HEK293 (cell line): ENCODE measurements around the gene C2.

Source experiments
- CTCF ChIA-PET: fragments of 350-600 bp; formaldehyde crosslinking; extraction: SDS; loops from one replicate; lab custom pipeline; 2021; ENCODE audit warnings: antibody characterized with exemption; lab: Yijun Ruan, JAX
- POLR2A ChIA-PET: fragments of 300-600 bp; formaldehyde crosslinking; extraction: SDS; loops from one replicate; lab custom pipeline; 2020; ENCODE audit warnings: antibody characterized with exemption, inconsistent platforms; lab: Yijun Ruan, JAX
- H3K27ac ChIP-seq: fragments of 200-500 bp; sonication (Bioruptor generic); 2 replicates; pipeline ENCODE4 v1.5.1; 2014; ENCODE audit warnings: low read depth, low read length, control low read depth, inconsistent platforms; ENCODE audit errors: extremely low read depth
- H3K36me3 ChIP-seq, 2 experiments: fragments of 200-500 bp in 1 of 2; sonication (Bioruptor generic) in 1 of 2; 1 replicate in 1 of 2; 2 replicates in 1 of 2; pipeline ENCODE4 v1.5.1; 2014 to 2017; ENCODE audit warnings: inconsistent platforms in 2 of 2, low read length in 2 of 2; ENCODE audit not compliant: control insufficient read depth in 2 of 2, insufficient read depth in 1 of 2
- H3K4me1 ChIP-seq: fragments of 200-500 bp; sonication (Bioruptor generic); 2 replicates; pipeline ENCODE4 v1.5.1; 2014; ENCODE audit warnings: mild to moderate bottlenecking, low read length, inconsistent platforms; ENCODE audit not compliant: control insufficient read depth, insufficient read depth
- H3K4me3 ChIP-seq: 2 replicates; pipeline ENCODE4 v1.5.1; 2011; ENCODE audit warnings: low read depth, mild to moderate bottlenecking, control low read depth, low read length, moderate library complexity
- H3K9me3 ChIP-seq: fragments of 200-500 bp; sonication (Bioruptor generic); 2 replicates; pipeline ENCODE4 v1.5.1; 2014; ENCODE audit warnings: low read depth, low read length, inconsistent platforms; ENCODE audit not compliant: control insufficient read depth, insufficient read depth
- EGR2 ChIP-seq: fragments of 450-650 bp; formaldehyde crosslinking; IDR thresholded peaks from 2 replicates; pipeline ENCODE4 v1.5.1; 2016; ENCODE audit warnings: low read depth, missing biosample characterization, missing genetic modification characterization
- HOXD13 ChIP-seq: sonication (generic); formaldehyde crosslinking; IDR thresholded peaks from 2 replicates; pipeline ENCODE4 v1.8.0; 2022; ENCODE audit warnings: missing genetic modification reagents, borderline replicate concordance
- IKZF3 ChIP-seq: fragments of 450-650 bp; IDR thresholded peaks from 2 replicates; pipeline ENCODE4 v1.5.0; 2018; ENCODE audit warnings: missing biosample characterization, mild to moderate bottlenecking, missing genetic modification characterization, moderate library complexity
- MYNN ChIP-seq: fragments of 450-650 bp; formaldehyde crosslinking; IDR thresholded peaks from 2 replicates; pipeline ENCODE4 v1.5.1; 2016; ENCODE audit warnings: missing biosample characterization, missing genetic modification characterization, borderline replicate concordance
- TRIM28 ChIP-seq: IDR thresholded peaks from 2 replicates; pipeline ENCODE4 v1.6.1; 2011; ENCODE audit warnings: low read length, control low read depth, borderline replicate concordance
- ZNF146 ChIP-seq: fragments of 450-650 bp; formaldehyde crosslinking; IDR thresholded peaks from 2 replicates; pipeline ENCODE4 v1.5.1; 2016; ENCODE audit warnings: missing biosample characterization, missing genetic modification characterization
- ZNF16 ChIP-seq: fragments of 450-650 bp; formaldehyde crosslinking; IDR thresholded peaks from 2 replicates; pipeline ENCODE4 v1.5.1; 2016; ENCODE audit warnings: low read depth, missing biosample characterization, missing genetic modification characterization
- ZNF274 ChIP-seq, 2 experiments: fragments of 200-500 bp in 1 of 2; fragments of 450-650 bp in 1 of 2; sonication (Bioruptor generic) in 1 of 2; formaldehyde crosslinking in 1 of 2; IDR thresholded peaks; 2 replicates each; pipeline versions ENCODE4 v1.5.1 to v1.6.1; 2014 to 2016; ENCODE audit warnings: borderline replicate concordance in 1 of 2, inconsistent platforms in 1 of 2, low read length in 1 of 2, missing biosample characterization in 1 of 2, missing genetic modification characterization in 1 of 2
- ZNF433 ChIP-seq: fragments of 450-650 bp; formaldehyde crosslinking; IDR thresholded peaks from 2 replicates; pipeline ENCODE4 v1.5.1; 2016; ENCODE audit warnings: missing biosample characterization, missing genetic modification characterization, low read depth
- ZNF596 ChIP-seq: fragments of 450-650 bp; IDR thresholded peaks from 2 replicates; pipeline ENCODE4 v1.5.0; 2018; ENCODE audit warnings: missing biosample characterization, mild to moderate bottlenecking, missing genetic modification characterization, moderate library complexity
- ZNF658 ChIP-seq: fragments of 450-650 bp; formaldehyde crosslinking; IDR thresholded peaks from 2 replicates; pipeline ENCODE4; 2016; ENCODE audit warnings: missing biosample characterization, missing genetic modification characterization
- ZNF747 ChIP-seq: fragments of 450-650 bp; formaldehyde crosslinking; IDR thresholded peaks from 2 replicates; pipeline ENCODE4 v1.5.1; 2016; ENCODE audit warnings: missing biosample characterization, missing genetic modification characterization
- ZNF791 ChIP-seq: fragments of 450-650 bp; formaldehyde crosslinking; IDR thresholded peaks from 2 replicates; pipeline ENCODE4 v1.5.1; 2016; ENCODE audit warnings: missing biosample characterization, missing genetic modification characterization
- TF ChIP-seq, protein P1 (sequence below): fragments of 450-650 bp; IDR thresholded peaks from 2 replicates; pipeline ENCODE4 v1.5.1; 2018; ENCODE audit warnings: missing biosample characterization, missing genetic modification characterization
- TF ChIP-seq, protein P2 (sequence below): fragments of 450-650 bp; formaldehyde crosslinking; IDR thresholded peaks from 2 replicates; pipeline ENCODE4 v1.5.1; 2016; ENCODE audit warnings: missing biosample characterization, missing genetic modification characterization
- TF ChIP-seq, protein P3 (sequence below): fragments of 450-650 bp; formaldehyde crosslinking; IDR thresholded peaks from 2 replicates; pipeline ENCODE4 v1.5.1; 2016; ENCODE audit warnings: missing biosample characterization, missing genetic modification characterization

Gene C2

DNA sequence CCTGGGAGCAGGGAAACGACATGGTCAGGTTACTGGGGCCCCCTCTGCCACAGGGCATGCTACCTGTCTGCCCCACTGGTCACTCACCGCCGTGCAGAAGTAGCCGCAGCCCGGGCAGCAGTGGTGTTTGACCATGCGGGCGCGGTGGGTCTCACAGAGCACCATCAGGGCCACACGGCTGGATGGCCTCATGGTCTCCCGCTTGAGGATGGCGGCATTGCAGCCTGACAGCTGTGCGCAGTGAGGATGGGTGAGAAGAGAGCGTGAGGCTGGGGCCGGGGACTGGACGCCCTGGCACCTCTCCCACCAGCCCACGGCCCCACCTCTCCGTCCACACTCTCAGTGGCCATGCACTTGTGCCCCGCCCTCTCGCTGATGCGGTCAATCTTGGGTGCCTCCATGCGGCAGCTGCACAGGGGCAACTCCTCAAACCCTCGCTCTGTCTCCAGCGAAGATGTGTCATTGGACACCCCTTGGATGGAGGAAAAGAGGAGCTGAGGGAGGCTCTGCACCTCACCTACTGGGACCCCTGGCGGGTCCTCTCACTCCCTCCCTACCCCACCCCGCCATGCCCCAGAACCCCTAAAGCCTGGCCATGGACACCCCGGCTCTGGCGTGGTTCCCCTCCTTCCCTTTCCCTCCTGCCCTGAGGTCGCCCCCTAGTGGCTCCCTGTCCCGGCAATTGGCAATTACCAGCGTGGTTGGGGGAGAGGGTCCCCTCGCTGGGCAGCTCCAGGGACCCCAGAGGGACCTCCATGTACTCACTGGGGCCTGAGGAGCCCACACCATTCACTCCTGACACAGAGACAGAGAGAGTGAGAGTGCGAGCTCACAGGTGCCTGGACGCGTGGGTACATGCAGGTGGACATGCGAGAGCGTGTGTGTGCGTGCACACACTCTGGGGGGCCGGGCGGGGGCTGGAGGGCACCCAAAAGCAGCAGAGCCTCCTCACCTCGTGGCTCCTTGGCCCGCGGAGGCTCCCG is 39.0 kb upstream of the C2 start (continued):
- no peak for TF ChIP-seq TRIM28

DNA sequence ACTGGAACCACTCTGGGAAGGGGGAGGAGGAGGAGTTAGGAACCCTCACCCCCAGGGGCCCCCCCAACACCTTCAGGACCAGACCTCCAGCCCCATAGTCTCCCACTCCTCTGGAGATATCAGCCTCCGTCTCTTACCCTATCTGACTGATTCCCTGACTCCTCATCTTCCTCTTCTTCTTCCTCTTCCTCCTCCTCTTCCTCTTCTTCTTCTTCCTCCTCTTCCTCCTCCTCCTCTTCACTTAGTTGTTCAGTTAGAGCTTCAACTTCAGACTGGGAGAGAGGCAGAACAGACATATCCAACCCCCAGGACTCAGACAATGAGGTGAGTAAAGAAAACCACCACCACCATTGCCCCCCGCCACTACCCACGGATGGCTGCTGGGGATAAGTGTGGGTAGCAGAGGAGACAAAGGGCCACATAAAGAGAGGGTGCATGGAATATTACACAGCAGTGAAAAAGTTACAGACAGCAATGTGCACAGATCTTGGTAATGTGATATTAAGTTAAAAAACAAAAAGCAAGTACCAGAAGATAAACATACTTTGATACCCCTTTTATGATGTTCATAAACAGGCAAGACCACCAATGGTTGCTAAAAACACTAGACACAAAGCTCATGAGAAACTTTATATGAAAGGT is 38.1 kb upstream of the C2 start:
- ChIA-PET CTCF (interaction anchor here (0.5 to 4.6 kb wide), 27 partner anchors 9 to 1186 kb away, joined by 3 to 53 read pairs (median 4); partner anchors contain the start of genes ATP6V1G2, C6orf47, EHMT2 and LY6G5C), POLR2A (interaction anchor here (0.7 to 2.6 kb wide), 5 partner anchors 26 to 236 kb away, joined by 3 to 13 read pairs (median 5); partner anchors contain the start of genes LSM2 and NEU1)
- TF ChIP-seq MYNN (tag by site-specific recombination) (no peak), HOXD13 (CRISPR knock-in tag) (no peak), ZNF146 (tag by site-specific recombination) (peak; percentile 97), EGR2 (tag by site-specific recombination) (0 out of 2 replicates have a peak, but pooled peaks have one; percentile 20), IKZF3 (no peak), ZNF16 (tag by site-specific recombination) (no peak), ZNF747 (tag by site-specific recombination) (no peak)
- TF ChIP-seq, protein P1, sequence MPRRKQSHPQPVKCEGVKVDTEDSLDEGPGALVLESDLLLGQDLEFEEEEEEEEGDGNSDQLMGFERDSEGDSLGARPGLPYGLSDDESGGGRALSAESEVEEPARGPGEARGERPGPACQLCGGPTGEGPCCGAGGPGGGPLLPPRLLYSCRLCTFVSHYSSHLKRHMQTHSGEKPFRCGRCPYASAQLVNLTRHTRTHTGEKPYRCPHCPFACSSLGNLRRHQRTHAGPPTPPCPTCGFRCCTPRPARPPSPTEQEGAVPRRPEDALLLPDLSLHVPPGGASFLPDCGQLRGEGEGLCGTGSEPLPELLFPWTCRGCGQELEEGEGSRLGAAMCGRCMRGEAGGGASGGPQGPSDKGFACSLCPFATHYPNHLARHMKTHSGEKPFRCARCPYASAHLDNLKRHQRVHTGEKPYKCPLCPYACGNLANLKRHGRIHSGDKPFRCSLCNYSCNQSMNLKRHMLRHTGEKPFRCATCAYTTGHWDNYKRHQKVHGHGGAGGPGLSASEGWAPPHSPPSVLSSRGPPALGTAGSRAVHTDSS, result peak; percentile 100
- TF ChIP-seq, protein P2, sequence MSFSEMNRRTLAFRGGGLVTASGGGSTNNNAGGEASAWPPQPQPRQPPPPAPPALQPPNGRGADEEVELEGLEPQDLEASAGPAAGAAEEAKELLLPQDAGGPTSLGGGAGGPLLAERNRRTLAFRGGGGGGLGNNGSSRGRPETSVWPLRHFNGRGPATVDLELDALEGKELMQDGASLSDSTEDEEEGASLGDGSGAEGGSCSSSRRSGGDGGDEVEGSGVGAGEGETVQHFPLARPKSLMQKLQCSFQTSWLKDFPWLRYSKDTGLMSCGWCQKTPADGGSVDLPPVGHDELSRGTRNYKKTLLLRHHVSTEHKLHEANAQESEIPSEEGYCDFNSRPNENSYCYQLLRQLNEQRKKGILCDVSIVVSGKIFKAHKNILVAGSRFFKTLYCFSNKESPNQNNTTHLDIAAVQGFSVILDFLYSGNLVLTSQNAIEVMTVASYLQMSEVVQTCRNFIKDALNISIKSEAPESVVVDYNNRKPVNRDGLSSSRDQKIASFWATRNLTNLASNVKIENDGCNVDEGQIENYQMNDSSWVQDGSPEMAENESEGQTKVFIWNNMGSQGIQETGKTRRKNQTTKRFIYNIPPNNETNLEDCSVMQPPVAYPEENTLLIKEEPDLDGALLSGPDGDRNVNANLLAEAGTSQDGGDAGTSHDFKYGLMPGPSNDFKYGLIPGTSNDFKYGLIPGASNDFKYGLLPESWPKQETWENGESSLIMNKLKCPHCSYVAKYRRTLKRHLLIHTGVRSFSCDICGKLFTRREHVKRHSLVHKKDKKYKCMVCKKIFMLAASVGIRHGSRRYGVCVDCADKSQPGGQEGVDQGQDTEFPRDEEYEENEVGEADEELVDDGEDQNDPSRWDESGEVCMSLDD (tag by site-specific recombination), result no peak
- no peak overlapping the region for H3K4me3 ChIP-seq
- peaks cover 53 to 86% of the 10 kb centered on the region in 2 experiments for H3K36me3 ChIP-seq
- H3K9me3 ChIP-seq, result no peaks in the 10 kb centered on the region
- no peaks in the 10 kb centered on the region for H3K4me1 ChIP-seq
- H3K27ac ChIP-seq, result no peak overlapping the region

DNA sequence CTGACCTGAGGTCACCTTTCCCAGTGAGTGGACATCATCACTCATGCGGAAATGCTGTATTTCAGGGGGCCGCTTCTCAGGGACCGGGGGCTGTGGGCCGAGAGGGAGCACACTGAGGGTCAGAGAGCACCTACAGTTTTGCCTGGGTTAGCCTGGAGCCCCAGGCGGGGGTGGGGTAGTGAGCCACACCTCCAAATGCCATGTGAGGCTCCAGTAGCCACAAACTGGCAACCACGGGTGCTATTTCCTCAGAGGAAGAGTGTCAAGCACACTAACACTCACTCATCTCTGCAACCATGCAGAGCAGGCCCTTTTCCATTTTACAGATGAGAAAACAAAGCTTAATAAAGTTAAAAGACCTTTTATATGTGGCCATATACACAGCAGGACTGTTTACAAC is 34.7 kb upstream of the C2 start:
- no peaks in the 10 kb centered on the region for H3K4me1 ChIP-seq
- no peak overlapping the region for H3K4me3 ChIP-seq
- H3K36me3 ChIP-seq, result peaks cover 49 to 72% of the 10 kb centered on the region in 2 experiments
- POLR2A ChIA-PET, result no interaction called here
- TF ChIP-seq, protein P3, sequence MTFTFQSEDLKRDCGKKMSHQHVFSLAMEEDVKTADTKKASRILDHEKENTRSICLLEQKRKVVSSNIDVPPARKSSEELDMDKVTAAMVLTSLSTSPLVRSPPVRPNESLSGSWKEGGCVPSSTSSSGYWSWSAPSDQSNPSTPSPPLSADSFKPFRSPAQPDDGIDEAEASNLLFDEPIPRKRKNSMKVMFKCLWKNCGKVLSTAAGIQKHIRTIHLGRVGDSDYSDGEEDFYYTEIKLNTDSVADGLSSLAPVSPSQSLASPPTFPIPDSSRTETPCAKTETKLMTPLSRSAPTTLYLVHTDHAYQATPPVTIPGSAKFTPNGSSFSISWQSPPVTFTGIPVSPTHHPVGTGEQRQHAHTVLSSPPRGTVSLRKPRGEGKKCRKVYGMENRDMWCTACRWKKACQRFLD (tag by site-specific recombination), result no peak
- no peak for TF ChIP-seq ZNF274 (IDR thresholded peaks at IDR 0.05; ENCODE audit: low read length)
- TF ChIP-seq ZNF274 (tag by site-specific recombination; IDR thresholded peaks at IDR 0.05; ENCODE audit: borderline replicate concordance), result no peak
- no peak for TF ChIP-seq ZNF596 (tag by site-specific recombination)
- TF ChIP-seq ZNF791, result no peak
- no peak for TF ChIP-seq ZNF658 (tag by site-specific recombination)
- no peak for TF ChIP-seq ZNF433 (tag by site-specific recombination)
- CTCF ChIA-PET, result no interaction called here
- no peak overlapping the region for H3K27ac ChIP-seq
- H3K9me3 ChIP-seq, result no peaks in the 10 kb centered on the region
